ENCODE measurements around the gene PHLDA3.

PHLDA3 gene

GRCh38 chr1:201426479-201427310 is 42.3 kb downstream of the PHLDA3 start:
- FAIRE-seq = no peak

- FAIRE-seq = no peak
Observed at GRCh38 chr1:201424146-201424545, 44.8 kb downstream of the PHLDA3 start.

DNA sequence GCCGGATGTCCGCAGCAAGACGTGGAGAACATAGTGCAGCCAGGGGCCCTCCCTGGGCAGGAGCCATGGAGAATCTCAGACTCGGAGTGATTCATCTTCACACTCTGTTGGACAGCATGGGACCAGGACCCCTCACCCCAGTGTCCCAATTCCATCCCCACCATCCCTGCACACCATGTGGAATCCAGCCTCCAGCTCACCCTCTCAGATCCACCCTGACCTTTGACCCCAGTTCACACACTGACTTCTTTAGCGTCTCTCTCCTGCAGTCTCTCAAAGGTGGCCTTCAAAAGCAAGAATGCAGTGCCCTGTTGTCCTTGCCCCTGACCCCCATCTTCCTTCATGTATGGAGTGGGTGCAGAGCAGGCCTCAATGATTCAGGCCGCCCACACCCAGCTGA is 45.3 kb downstream of the PHLDA3 start:
- FAIRE-seq = no peak

GRCh38 chr1:201422436-201423030 is 46.5 kb downstream of the PHLDA3 start:
- no peak for FAIRE-seq

DNA sequence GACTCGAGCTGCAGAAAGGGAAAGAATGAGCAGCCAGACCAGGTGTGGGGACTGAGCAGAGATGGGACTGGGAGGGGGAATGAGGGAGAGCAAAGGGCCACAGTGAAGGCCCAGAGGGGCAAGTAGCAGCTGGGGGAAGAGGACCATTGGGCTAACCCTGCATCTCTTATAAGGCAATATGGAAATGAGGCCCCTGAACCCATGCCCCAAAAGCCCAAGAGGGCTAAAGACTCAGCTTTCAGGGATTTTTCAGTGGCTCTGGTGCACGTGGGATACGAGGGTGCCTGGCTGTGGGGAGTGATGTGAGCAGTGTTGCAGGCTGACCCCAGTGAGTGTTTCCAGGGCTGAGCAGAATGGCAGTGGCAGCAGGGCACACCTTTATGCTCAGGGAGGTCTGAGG is 47.0 kb downstream of the PHLDA3 start:
- no peak for FAIRE-seq

DNA sequence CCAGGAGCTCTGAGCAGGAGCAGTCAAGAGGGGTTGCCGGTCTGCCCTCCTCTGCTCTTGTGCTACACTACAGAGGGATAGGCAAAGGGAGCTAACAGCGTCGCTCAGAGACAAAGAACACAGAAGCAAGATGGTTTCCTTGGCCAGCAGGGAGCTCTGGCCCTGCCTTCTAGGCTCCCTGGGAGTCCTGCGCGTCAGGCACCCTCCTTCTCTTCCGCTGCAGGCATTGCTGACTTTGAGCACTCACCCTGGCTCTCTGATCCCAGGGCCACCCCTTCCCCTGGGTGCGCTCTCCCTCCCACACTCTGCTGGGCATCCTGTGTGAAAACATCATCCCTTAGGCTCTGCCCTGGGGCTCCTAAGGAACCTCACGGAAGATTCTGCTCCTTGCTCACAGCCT is 47.9 kb downstream of the PHLDA3 start:
- FAIRE-seq = no peak

DNA sequence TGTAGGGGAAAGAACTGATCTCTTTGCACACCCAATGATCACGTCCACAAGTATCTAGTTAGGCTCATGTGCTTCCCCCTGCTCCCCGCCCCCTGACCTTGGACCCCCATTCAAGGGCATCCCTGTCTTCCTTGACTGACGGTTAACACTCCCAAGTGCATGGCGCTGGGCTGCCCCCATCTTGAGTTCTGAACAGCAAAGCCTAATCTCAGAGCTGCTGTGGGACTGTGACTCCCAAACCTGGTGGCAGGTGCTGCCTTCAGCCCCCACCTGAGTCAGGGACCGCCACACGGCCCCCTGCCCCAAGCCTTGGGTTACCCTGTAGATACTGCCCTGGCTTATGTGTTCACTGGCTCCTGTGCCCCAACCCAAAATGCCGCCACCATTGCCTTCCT is 48.4 kb downstream of the PHLDA3 start:
- FAIRE-seq = no peak

DNA sequence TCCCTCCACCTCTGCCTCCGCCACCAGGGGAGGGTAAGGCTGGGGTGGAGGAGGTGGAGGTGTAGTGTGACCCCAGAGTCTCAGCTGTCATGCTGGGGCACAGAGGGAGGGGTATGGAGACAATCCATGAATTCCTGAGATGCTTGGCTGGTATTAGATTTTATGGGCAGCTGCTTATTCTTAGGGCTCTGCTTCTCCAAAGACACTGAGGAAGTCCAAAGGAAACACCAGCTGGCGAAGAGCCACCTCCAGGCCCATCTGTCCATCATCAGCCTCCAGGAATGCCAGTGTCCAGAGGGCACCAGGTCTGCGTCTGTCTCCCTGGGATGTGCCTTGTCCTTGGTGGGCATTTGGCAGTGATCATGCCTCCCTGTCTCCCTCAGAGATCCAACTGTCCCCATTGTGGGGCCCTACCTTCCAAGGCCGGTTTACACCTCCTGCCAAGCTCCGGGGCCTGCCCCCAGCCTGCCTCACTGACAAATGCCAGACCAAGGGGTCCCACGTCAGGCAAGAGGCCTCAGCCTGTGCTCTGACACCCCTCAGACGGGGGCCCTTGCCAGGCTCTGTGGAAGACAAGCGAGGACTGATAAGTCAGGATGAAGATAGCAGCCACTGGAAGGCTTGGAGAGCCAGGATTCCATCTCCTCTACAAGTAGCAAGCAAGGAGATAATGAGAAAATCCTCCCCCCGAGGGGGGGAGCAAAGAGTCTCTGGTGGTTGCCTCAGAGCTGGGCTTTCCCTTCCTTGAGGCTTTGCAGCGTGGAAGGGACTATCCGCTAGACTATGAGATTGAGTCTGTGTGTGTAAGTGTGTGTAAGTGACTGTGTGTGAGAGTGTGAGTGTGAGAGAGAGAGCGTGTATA is 49.0 kb downstream of the PHLDA3 start:
- no peak for FAIRE-seq

GRCh38 chr1:201419256-201419655 is 49.7 kb downstream of the PHLDA3 start:
- no peak for FAIRE-seq

DNA sequence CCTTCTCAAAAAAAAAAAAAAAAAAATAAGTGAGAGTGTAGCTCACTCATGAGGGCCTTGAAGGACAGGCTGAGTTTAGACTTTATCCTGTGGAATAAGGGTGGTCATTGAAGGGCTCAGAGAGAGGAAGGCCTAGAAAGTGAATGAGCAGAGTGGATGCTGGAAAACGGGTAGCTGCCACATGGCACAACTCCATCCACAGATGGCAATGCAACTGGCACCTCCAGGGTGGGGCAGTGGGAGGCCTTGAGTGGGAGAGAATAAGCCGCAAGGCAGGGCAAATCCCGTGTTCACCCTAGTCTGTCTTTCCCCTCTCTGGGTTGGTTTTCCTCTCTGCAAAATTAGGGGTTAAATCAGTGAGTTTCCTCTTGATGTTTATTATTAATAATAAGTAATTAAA is 50.5 kb downstream of the PHLDA3 start:
- no peak for FAIRE-seq

Data from TTC549 (cell line).